Body of pancreas (tissue), 4 donors: Measurements from ENCODE around the gene TRMU. TPM values are rescaled to one million over a fixed set of nuclear protein-coding genes. Genes with fewer than 3 reads are reported as not detected.

Experiments used
- ATAC-seq: fragments of 150-250 bp; one replicate; pipeline ENCODE4 v1.9.1; 2016
- DNase-seq, 4 donors: peaks; one replicate each; pipeline ENCODE4 v3.0.0-alpha.2; 2019
- H3K27ac ChIP-seq, 4 donors: fragments of 200-600 bp; sonication (generic); 1 replicate in 3 of 4; 2 replicates in 1 of 4; pipeline versions ENCODE4 v1.5.1 to v1.6.1; 2016 to 2019; ENCODE audit warnings: mild to moderate bottlenecking in 1 of 4, mixed read lengths in 1 of 4, moderate library complexity in 1 of 4
- H3K27me3 ChIP-seq, 2 donors: fragments of 200-600 bp; sonication (generic); one replicate each; pipeline ENCODE4 v1.6.0; 2016; ENCODE audit warnings: mild to moderate bottlenecking in 1 of 2
- H3K36me3 ChIP-seq, 2 donors: fragments of 200-600 bp; sonication (generic); replicated peaks in 1 of 2; 2 replicates each; pipeline ENCODE4 v1.5.1; 2016; ENCODE audit warnings: low read depth in 2 of 2; ENCODE audit not compliant: insufficient read depth in 1 of 2
- H3K4me1 ChIP-seq: fragments of 200-600 bp; sonication (generic); one replicate; pipeline ENCODE4 v1.6.0; 2016
- H3K4me3 ChIP-seq, 2 donors: fragments of 200-600 bp; sonication (generic); 1 replicate in 1 of 2; 2 replicates in 1 of 2; pipeline ENCODE4 v1.5.1; 2016 to 2019
- H3K9me3 ChIP-seq, 3 donors: fragments of 200-600 bp; sonication (generic); 1 replicate in 2 of 3; 2 replicates in 1 of 3; pipeline ENCODE4 v1.5.1; 2016
- POLR2A ChIP-seq, 3 donors: fragments of 450-650 bp; IDR thresholded peaks; one replicate each; pipeline ENCODE4 v1.6.1; 2016; ENCODE audit warnings: antibody characterized with exemption in 3 of 3, mild to moderate bottlenecking in 2 of 3
- WGBS, 2 donors: methylation state at CpG; one replicate each; pipeline ENCODE4 v1.1.5; 2017; 5-methylcytosine and 5-hydroxymethylcytosine counted together
- intact Hi-C: fragments of 100-400 bp; cut with DNase I; formaldehyde crosslinking; loops from one replicate; pipeline ENCODE4 v1.15.1; 2023
- total RNA-seq, 2 donors: library from RNA; depleted of rRNA; stranded (reverse); fragments of >200 nt; gene quantifications; one replicate each; pipeline ENCODE4 v1.1.0, GENCODE V29; 2016
- TF ChIP-seq, protein P1 (sequence below), 7 experiments: fragments of 450-650 bp in 4 of 7; fragments of 200-600 bp in 3 of 7; sonication (generic) in 3 of 7; IDR thresholded peaks; one replicate each; pipeline ENCODE4 v1.5.1; 2016 to 2019; ENCODE audit warnings: antibody characterized with exemption in 7 of 7

TRMU gene
- total RNA-seq, 2 donors from 2014 or later: 34.2 to 43.5 TPM

DNA sequence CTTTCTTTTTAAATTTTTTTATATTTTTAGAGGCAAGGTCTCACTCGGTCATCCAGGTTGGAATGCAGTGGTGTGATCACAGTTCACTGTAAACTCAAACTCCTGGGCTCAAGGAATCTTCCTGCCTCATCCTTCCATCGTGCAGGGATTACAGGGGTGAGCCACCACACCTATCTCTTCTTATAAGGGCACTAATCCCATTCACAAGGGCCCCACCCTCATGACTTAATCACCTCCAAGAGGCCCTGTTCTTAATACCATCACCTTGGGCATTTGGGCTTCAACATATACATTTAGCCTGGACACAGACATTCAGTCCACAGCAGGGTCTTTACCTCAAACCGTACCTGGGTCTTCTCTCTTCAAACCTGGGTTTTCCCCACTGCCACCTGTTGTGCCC is 43.3 kb upstream of the TRMU start:
- no peaks in the 10 kb centered on the region for H3K9me3 ChIP-seq
- 75 to 98% methylated on average over 3 of the region's 3 CpGs for WGBS, 2 donors
- H3K4me3 ChIP-seq: no peak overlapping the region
- H3K36me3 ChIP-seq: peaks cover 0 to 4% of the 10 kb centered on the region in 2 donors
- DNase-seq (no peak), ATAC-seq (no peak)
- H3K4me1 ChIP-seq: peaks cover 23% of the 10 kb centered on the region
- H3K27ac ChIP-seq: no peak overlapping the region
- intact Hi-C loops: no loop called here
- no peak for TF ChIP-seq POLR2A (IDR thresholded peaks at IDR 0.05)
- TF ChIP-seq, protein P1, sequence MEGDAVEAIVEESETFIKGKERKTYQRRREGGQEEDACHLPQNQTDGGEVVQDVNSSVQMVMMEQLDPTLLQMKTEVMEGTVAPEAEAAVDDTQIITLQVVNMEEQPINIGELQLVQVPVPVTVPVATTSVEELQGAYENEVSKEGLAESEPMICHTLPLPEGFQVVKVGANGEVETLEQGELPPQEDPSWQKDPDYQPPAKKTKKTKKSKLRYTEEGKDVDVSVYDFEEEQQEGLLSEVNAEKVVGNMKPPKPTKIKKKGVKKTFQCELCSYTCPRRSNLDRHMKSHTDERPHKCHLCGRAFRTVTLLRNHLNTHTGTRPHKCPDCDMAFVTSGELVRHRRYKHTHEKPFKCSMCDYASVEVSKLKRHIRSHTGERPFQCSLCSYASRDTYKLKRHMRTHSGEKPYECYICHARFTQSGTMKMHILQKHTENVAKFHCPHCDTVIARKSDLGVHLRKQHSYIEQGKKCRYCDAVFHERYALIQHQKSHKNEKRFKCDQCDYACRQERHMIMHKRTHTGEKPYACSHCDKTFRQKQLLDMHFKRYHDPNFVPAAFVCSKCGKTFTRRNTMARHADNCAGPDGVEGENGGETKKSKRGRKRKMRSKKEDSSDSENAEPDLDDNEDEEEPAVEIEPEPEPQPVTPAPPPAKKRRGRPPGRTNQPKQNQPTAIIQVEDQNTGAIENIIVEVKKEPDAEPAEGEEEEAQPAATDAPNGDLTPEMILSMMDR (IDR thresholded peaks at IDR 0.05): no peak
- no peaks in the 10 kb centered on the region for H3K27me3 ChIP-seq

DNA sequence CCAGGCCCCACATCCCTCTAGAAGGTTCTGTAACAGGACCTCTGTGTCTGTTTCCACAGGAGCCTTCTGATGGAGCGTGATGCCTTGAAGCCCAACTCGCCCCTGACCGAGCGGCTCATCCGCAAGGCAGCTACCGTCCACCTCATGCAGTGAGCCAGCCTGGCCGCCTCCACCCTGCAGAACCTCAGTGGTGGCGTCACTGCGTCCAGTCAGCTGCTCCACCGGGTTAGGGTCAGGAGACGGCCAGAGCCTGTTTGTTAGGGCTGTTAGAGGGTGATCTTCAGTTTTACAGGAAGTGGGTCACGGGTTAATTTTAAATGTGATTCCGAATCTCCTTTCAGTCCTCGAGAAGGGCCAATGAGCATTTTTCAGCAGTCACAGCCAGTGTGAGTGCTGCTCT is 42.8 kb upstream of the TRMU start:
- TF ChIP-seq POLR2A (IDR thresholded peaks at IDR 0.05): no peak
- TF ChIP-seq, protein P1 (IDR thresholded peaks at IDR 0.05): no peak
- Histone ChIP-seq H3K4me1 (peaks cover 22% of the 10 kb centered on the region), H3K36me3 (peaks cover 0 to 4% of the 10 kb centered on the region in 2 donors), H3K27me3 (no peaks in the 10 kb centered on the region), H3K27ac (no peak overlapping the region), H3K9me3 (no peaks in the 10 kb centered on the region), H3K4me3 (no peak overlapping the region)
- ATAC-seq: no peak
- 86 to 93% methylated on average over 7 to 14 of the region's 14 CpGs for WGBS, 2 donors
- DNase-seq: peak in 1 of 4 donors; percentile 18
- intact Hi-C loops: no loop called here

DNA sequence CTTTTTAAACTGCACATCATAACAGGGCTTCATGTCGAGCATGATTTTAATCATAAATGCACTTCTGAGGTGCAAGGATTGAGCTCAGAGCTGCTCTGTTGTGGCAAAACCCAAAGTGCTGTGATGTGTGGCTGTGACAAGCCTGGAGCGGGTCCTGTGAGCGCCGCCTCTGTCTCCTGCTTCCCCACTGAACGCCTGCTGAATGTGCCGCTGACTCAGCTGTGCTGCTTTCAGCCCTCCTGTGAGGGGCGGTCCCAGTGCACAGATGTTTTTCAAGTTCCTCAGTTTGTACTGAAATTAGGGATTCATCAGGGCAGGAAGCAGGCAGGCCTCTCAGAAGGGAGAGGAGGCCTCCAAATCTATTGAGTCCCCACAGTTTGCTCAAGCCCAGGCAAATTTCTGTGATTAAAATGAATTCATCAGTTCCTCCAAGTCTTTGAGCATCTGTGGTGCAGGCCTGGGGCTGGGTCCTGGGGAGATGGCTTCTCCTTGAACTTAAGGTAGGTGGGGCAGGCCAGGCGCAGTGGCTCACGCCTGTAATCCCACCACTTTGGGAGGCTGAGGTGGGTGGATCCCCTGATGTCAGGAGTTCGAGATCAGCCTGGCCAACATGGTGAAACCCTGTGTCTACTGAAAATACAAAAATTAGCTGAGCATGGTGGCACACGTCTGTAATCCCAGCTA is 41.8 kb upstream of the TRMU start:
- intact Hi-C loops: no loop called here
- no peak overlapping the region for H3K4me3 ChIP-seq
- no peaks in the 10 kb centered on the region for H3K27me3 ChIP-seq
- no peak for ATAC-seq
- DNase-seq: peak in 1 of 4 donors; percentile 69
- H3K9me3 ChIP-seq: no peaks in the 10 kb centered on the region
- H3K4me1 ChIP-seq: peaks cover 18% of the 10 kb centered on the region
- peak overlapping the region in 1 of 4 donors; percentile 15 for H3K27ac ChIP-seq
- WGBS, 2 donors: 80 to 92% methylated on average over 5 to 11 of the region's 11 CpGs
- peak in 1 of 3 donors; percentile 28 for TF ChIP-seq POLR2A (IDR thresholded peaks at IDR 0.05)
- TF ChIP-seq, protein P1 (IDR thresholded peaks at IDR 0.05): no peak
- H3K36me3 ChIP-seq: peaks cover 0 to 4% of the 10 kb centered on the region in 2 donors

DNA sequence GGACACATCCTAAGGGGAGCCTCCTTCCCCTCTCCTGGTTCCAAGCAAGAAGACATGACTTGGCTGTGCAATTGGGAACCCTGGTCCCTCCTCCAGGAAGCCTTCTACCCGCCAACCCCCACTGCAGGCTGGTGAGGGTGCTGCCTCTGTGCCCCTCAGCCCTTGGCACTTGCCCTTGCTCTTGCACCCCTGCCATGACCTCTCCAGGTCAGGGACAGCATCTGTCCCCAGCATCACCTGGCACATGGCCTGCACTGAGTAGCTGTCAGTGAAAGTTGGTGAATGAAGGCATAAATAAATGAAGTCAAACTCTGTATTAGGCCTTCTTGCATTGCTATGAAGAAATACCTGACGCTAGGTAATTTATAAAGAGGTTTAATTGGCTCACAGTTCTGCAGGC is 40.7 kb upstream of the TRMU start:
- Histone ChIP-seq H3K36me3 (peaks cover 0 to 4% of the 10 kb centered on the region in 2 donors), H3K9me3 (no peaks in the 10 kb centered on the region), H3K4me1 (peaks cover 18% of the 10 kb centered on the region), H3K4me3 (no peak overlapping the region), H3K27ac (no peak overlapping the region), H3K27me3 (no peaks in the 10 kb centered on the region)
- 89 to 90% methylated on average over 2 of the region's 2 CpGs for WGBS, 2 donors
- ATAC-seq: no peak
- intact Hi-C loops: no loop called here
- DNase-seq: no peak
- TF ChIP-seq, protein P1 (IDR thresholded peaks at IDR 0.05): no peak
- no peak for TF ChIP-seq POLR2A (IDR thresholded peaks at IDR 0.05)
